K562 (cell line): Measurements from ENCODE around the gene FRG2B. TPM values are rescaled to one million over a fixed set of nuclear protein-coding genes. Genes with fewer than 3 reads are reported as not detected.
"Not testable (repeated sequence)": the region's sequence is repeated elsewhere in the genome, so short reads cannot be mapped to it uniquely, and the experiment has no call there.

ENCODE experiments used
- ATAC-seq: fragments of 200-7000 bp; cut with Tn5 transposase; 3 replicates; pipeline ENCODE4 v1.9.1; 2020; ENCODE audit warnings: moderate library complexity
- Bru-seq: library from RNA; stranded (reverse); fragments of 400-500 nt; gene quantifications from one replicate; lab custom pipeline; 2021; lab: Mats Ljungman, UMichigan
- BruChase-seq, 2 experiments: library from RNA; stranded (reverse); fragments of 400-500 nt; gene quantifications; one replicate each; lab custom pipeline; 2021; lab: Mats Ljungman, UMichigan
- BruUV-seq: library from RNA; stranded (reverse); fragments of 400-500 nt; replicated peaks from 2 replicates; lab custom pipeline; 2021; lab: Mats Ljungman, UMichigan
- CTCF ChIA-PET: fragments of 300-600 bp; formaldehyde crosslinking; extraction: SDS; loops from one replicate; lab custom pipeline; 2021; ENCODE audit warnings: low intra/inter-chr PET ratio; lab: Yijun Ruan, JAX
- POLR2A ChIA-PET: fragments of 300-600, 350-650 bp; sonication (Branson Sonifier 250); formaldehyde crosslinking; extraction: SDS; loops from one replicate; lab custom pipeline; 2021; ENCODE audit warnings: antibody characterized with exemption, inconsistent platforms; lab: Yijun Ruan, JAX
- DNase-seq, 4 experiments: peaks; one replicate each; pipeline versions ENCODE4 v3.0.0 to v3.0.0-alpha.2; 2011 to 2018; ENCODE audit warnings: low spot score in 3 of 4, mixed read lengths in 3 of 4; ENCODE audit errors: extremely low read depth in 1 of 4
- FAIRE-seq: peaks from 2 replicates; lab custom pipeline; 2011; peaks lifted over from hg19 to GRCh38; lab: Jason Lieb, UNC
- H2AFZ ChIP-seq: 2 replicates; pipeline ENCODE4 v1.6.0; 2011; ENCODE audit warnings: low read depth, low read length, control low read depth, inconsistent platforms
- H3K27ac ChIP-seq: fragments of 200-600 bp; 3 replicates; pipeline ENCODE4 v1.8.0; 2011; ENCODE audit warnings: low read depth, mild to moderate bottlenecking, control low read depth, inconsistent platforms, low read length, moderate library complexity, mixed read lengths; ENCODE audit errors: extremely low read depth
- H3K27me3 ChIP-seq, 2 experiments: fragments of 300-600 bp in 1 of 2; 2 replicates in 1 of 2; 3 replicates in 1 of 2; pipeline versions ENCODE4 v1.6.0 to v1.8.0; 2011; ENCODE audit warnings: inconsistent platforms in 2 of 2, low read length in 2 of 2, mild to moderate bottlenecking in 1 of 2, mixed read lengths in 1 of 2, moderate library complexity in 1 of 2; ENCODE audit not compliant: control insufficient read depth in 2 of 2, insufficient read depth in 2 of 2
- H3K36me3 ChIP-seq: fragments of 300-600 bp; 3 replicates; pipeline ENCODE4 v1.8.0; 2011; ENCODE audit warnings: mild to moderate bottlenecking, low read length, inconsistent platforms; ENCODE audit not compliant: control insufficient read depth, insufficient read depth
- H3K4me1 ChIP-seq, 2 experiments: fragments of 200-600 bp in 1 of 2; replicated peaks in 1 of 2; 2 replicates in 1 of 2; 3 replicates in 1 of 2; pipeline versions ENCODE4 v1.5.1 to v1.8.0; 2011; ENCODE audit warnings: inconsistent platforms in 2 of 2, low read length in 2 of 2, mild to moderate bottlenecking in 1 of 2, mixed read lengths in 1 of 2, moderate library complexity in 1 of 2; ENCODE audit not compliant: control insufficient read depth in 2 of 2, insufficient read depth in 2 of 2
- H3K4me2 ChIP-seq: 2 replicates; pipeline ENCODE4 v1.6.1; 2011; ENCODE audit warnings: low read length, control low read depth, inconsistent platforms, mixed read lengths; ENCODE audit not compliant: insufficient read depth
- H3K4me3 ChIP-seq: fragments of 200-600 bp; sonication (generic), shearing (Covaris generic); 2 replicates; pipeline ENCODE4 v1.5.1; 2016; ENCODE audit warnings: control low read depth, inconsistent platforms
- H3K79me2 ChIP-seq: fragments of 200-600 bp; 3 replicates; pipeline ENCODE4 v1.8.0; 2011; ENCODE audit warnings: low read length, inconsistent platforms; ENCODE audit not compliant: control insufficient read depth, insufficient read depth
- H3K9ac ChIP-seq, 2 experiments: 2 replicates each; pipeline versions ENCODE4 v1.6.0 to v1.6.1; 2011; ENCODE audit warnings: low read depth in 2 of 2, low read length in 2 of 2, control low read depth in 1 of 2, inconsistent platforms in 1 of 2, mild to moderate bottlenecking in 1 of 2, mixed read lengths in 1 of 2; ENCODE audit not compliant: insufficient read depth in 1 of 2
- H3K9me1 ChIP-seq: one replicate; pipeline ENCODE4 v1.6.0; 2011; ENCODE audit warnings: inconsistent platforms, mild to moderate bottlenecking, low read length, moderate library complexity; ENCODE audit not compliant: control insufficient read depth, insufficient read depth
- H3K9me3 ChIP-seq: replicated peaks from 2 replicates; pipeline ENCODE4 v1.5.1; 2011; ENCODE audit warnings: low read depth, low read length, inconsistent platforms; ENCODE audit not compliant: control insufficient read depth, insufficient read depth
- H4K20me1 ChIP-seq: replicated peaks from 2 replicates; pipeline ENCODE4 v1.6.1; 2011; ENCODE audit warnings: low read length, inconsistent platforms, mixed read lengths; ENCODE audit not compliant: control insufficient read depth, insufficient read depth
- WGBS: fragments of 100-300 bp; shearing (Covaris generic); methylation state at CpG from one replicate; pipeline ENCODE4 v1.1.6; 2016; ENCODE audit warnings: low coverage, mixed read lengths; ENCODE audit not compliant: insufficient coverage; ENCODE audit errors: missing lambda C conversion rate; 5-methylcytosine and 5-hydroxymethylcytosine counted together
- in situ Hi-C: fragments of 300-500 bp; cut with MboI; formaldehyde crosslinking; loops from 4 replicates; pipeline ENCODE4 v1.15.0; 2018; ENCODE audit warnings: inconsistent platforms, mixed read lengths
- intact Hi-C: fragments of 100-400 bp; cut with micrococcal nuclease; formaldehyde crosslinking; loops from 2 replicates; pipeline ENCODE4 v1.14.2; 2022
- long read RNA-seq, 3 experiments: library from polyadenylated mRNA in 2 of 3; library from RNA in 1 of 3; unstranded in 2 of 3; stranded (forward) in 1 of 3; transcript quantifications; one replicate each; pipeline ENCODE4 v2.0.0, GENCODE V29; 2019 to 2022
- polyA minus RNA-seq, 3 experiments: library from RNA; depleted of rRNA, polyadenylated mRNA; stranded (reverse); fragments of >200 nt; gene quantifications; 2 replicates each; pipeline ENCODE4 v1.2.3, GENCODE V29; 2011
- polyA plus RNA-seq, 8 experiments: library from polyadenylated mRNA; depleted of rRNA in 4 of 8; stranded (reverse) in 5 of 8; unstranded in 3 of 8; fragments of >200 nt; fragmentation: Nextera tagmentation in 2 of 8; fragmentation: Illumina TruSeq in 1 of 8; extraction: Ambion mirVana in 2 of 8; extraction: Trizol in 1 of 8; gene quantifications; 2 replicates each; pipeline versions ENCODE4 v1.2.1 to v1.2.3, GENCODE V29; 2011 to 2014; ENCODE audit warnings: inconsistent platforms in 1 of 8, missing spikeins in 1 of 8
- total RNA-seq, 7 experiments: library from RNA; depleted of rRNA in 6 of 7; stranded (reverse); fragments of >200 nt in 6 of 7; fragmentation: Illumina TruSeq in 2 of 7; extraction: Trizol in 2 of 7; gene quantifications; 2 replicates each; pipeline versions ENCODE4 v1.2.1 to v1.2.3, GENCODE V29; 2011 to 2021; ENCODE audit warnings: low replicate concordance in 1 of 7

FRG2B gene
- total RNA-seq (2011; cell fraction: chromatin; rRNA removed; ENCODE audit: low replicate concordance) = not detected in 2 replicates
- not detected in 2 replicates for total RNA-seq (2011; cell fraction: nucleolus; rRNA removed)
- not detected in 2 replicates for total RNA-seq (2011; cell fraction: nucleoplasm; rRNA removed)
- total RNA-seq (2014; rRNA removed) (not detected in 2 replicates), total RNA-seq (2014; rRNA removed; fragmentation: Illumina TruSeq; extraction: Trizol) (not detected in 2 replicates), total RNA-seq (2015; rRNA removed; fragmentation: Illumina TruSeq; extraction: Trizol) (not detected in 2 replicates), total RNA-seq (2021) (not detected in 2 replicates), polyA plus RNA-seq (2011; rRNA removed) (not detected in 2 replicates), polyA plus RNA-seq (2014; fragmentation: Illumina TruSeq; extraction: Trizol) (not detected in 2 replicates), polyA plus RNA-seq (2014; fragmentation: Nextera tagmentation; extraction: Ambion mirVana) (not detected), polyA plus RNA-seq (2014; rRNA removed) (not detected in 2 replicates), polyA minus RNA-seq (2011; rRNA and poly(A)+ RNA removed) (not detected in 2 replicates), Bru-seq, nascent RNA (not detected), BruChase-seq, experiment 1, labeled RNA remaining after a 2-hour chase (not detected), BruChase-seq, experiment 2, labeled RNA remaining after a 6-hour chase (not detected)
- not detected in 2 replicates for polyA plus RNA-seq (2011; cell fraction: cytosol; rRNA removed)
- polyA plus RNA-seq (2011; cell fraction: nucleus; rRNA removed) = not detected in 2 replicates
- not detected in 2 replicates for polyA plus RNA-seq (2012)
- not detected in 2 replicates for polyA minus RNA-seq (2011; cell fraction: cytosol; rRNA and poly(A)+ RNA removed)
- polyA minus RNA-seq (2011; cell fraction: nucleus; rRNA and poly(A)+ RNA removed) = not detected in 2 replicates
- long read RNA-seq, experiment 1 = 0 reads
- long read RNA-seq, experiment 2 = 0 reads
- long read RNA-seq, experiment 3 = 0 reads

GRCh38 chr10:133626695-133627094 is at the start of gene FRG2B:
Gene FRG2B, minus strand, starts transcription at chr10:133626795. Its CDS starts 53 bp downstream, at chr10:133626742.
- FAIRE-seq, DNase-seq, POLR2A ChIA-PET, H3K4me1 ChIP-seq, BruUV-seq, ATAC-seq, H3K27me3 ChIP-seq, H3K4me3 ChIP-seq, H3K4me2 ChIP-seq, CTCF ChIA-PET, intact Hi-C loops, H3K9me3 ChIP-seq, H3K36me3 ChIP-seq, H2AFZ ChIP-seq, H3K9ac ChIP-seq, H3K27ac ChIP-seq, H4K20me1 ChIP-seq, H3K79me2 ChIP-seq, H3K9me1 ChIP-seq, in situ Hi-C loops: not testable (repeated sequence)
- 0% methylated on average over 1 of the region's 10 CpGs for WGBS

DNA sequence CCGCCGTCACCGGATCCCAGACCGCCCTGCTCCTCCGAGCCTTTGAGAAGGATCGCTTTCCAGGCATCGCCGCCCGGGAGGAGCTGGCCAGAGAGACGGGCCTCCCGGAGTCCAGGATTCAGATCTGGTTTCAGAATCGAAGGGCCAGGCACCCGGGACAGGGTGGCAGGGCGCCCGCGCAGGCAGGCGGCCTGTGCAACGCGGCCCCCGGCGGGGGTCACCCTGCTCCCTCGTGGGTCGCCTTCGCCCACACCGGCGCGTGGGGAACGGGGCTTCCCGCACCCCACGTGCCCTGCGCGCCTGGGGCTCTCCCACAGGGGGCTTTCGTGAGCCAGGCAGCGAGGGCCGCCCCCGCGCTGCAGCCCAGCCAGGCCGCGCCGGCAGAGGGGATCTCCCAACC is 40.9 kb upstream of the FRG2B start:
- H3K9me1 ChIP-seq, H3K4me2 ChIP-seq, H3K9ac ChIP-seq, POLR2A ChIA-PET, BruUV-seq, intact Hi-C loops, DNase-seq, H3K9me3 ChIP-seq, H3K27me3 ChIP-seq, H3K79me2 ChIP-seq, in situ Hi-C loops, H3K36me3 ChIP-seq, H3K27ac ChIP-seq, CTCF ChIA-PET, H2AFZ ChIP-seq, H4K20me1 ChIP-seq, FAIRE-seq, H3K4me3 ChIP-seq, H3K4me1 ChIP-seq: not testable (repeated sequence)
- no CpG with 5 or more reads among the region's 40 CpGs for WGBS
- ATAC-seq = peak; percentile 56; the same call in 1 of the 3 replicates

GRCh38 chr10:133663544-133664160 is 37.1 kb upstream of the FRG2B start:
- H3K4me1 ChIP-seq, H3K36me3 ChIP-seq, BruUV-seq, CTCF ChIA-PET, H3K9ac ChIP-seq, FAIRE-seq, H3K27ac ChIP-seq, POLR2A ChIA-PET, ATAC-seq, H3K4me3 ChIP-seq, H3K79me2 ChIP-seq, H3K4me2 ChIP-seq, H4K20me1 ChIP-seq, in situ Hi-C loops, DNase-seq, H2AFZ ChIP-seq, H3K9me1 ChIP-seq, H3K27me3 ChIP-seq, H3K9me3 ChIP-seq, intact Hi-C loops: not testable (repeated sequence)
- 0% methylated on average over 3 of the region's 4 CpGs for WGBS
